ENCODE data around the gene TEX53. TPM values are rescaled to one million over a fixed set of nuclear protein-coding genes. Genes with fewer than 3 reads are reported as not detected.

The TEX53 gene
- total RNA-seq, 1 donor from 2014 or later, result not detected

GRCh38 chr9:114621975-114622609 lies 35.5 kb downstream of the TEX53 start:
- peaks cover 4% of the 10 kb centered on the region for H3K36me3 Mint-ChIP-seq (ENCODE audit: low read depth, unreplicated experiment)
- DNase-seq (ENCODE audit: low spot score), result no peak
- no peak overlapping the region for H3K27ac Mint-ChIP-seq (ENCODE audit: unreplicated experiment)
- no peak for TF ChIP-seq CTCF (IDR thresholded peaks at IDR 0.05; ENCODE audit: unreplicated experiment)
- no peaks in the 10 kb centered on the region for H3K27me3 Mint-ChIP-seq (ENCODE audit: unreplicated experiment)
- H3K4me3 Mint-ChIP-seq (ENCODE audit: unreplicated experiment), result no peak overlapping the region
- H3K4me1 Mint-ChIP-seq (ENCODE audit: unreplicated experiment), result no peaks in the 10 kb centered on the region
- peaks cover 4% of the 10 kb centered on the region for H3K9me3 Mint-ChIP-seq (ENCODE audit: unreplicated experiment)

GRCh38 chr9:114621561-114621960 lies 36.0 kb downstream of the TEX53 start:
- no peak overlapping the region for H3K4me3 Mint-ChIP-seq (ENCODE audit: unreplicated experiment)
- H3K4me1 Mint-ChIP-seq (ENCODE audit: unreplicated experiment), result no peaks in the 10 kb centered on the region
- DNase-seq (ENCODE audit: low spot score), result no peak
- H3K27me3 Mint-ChIP-seq (ENCODE audit: unreplicated experiment), result no peaks in the 10 kb centered on the region
- H3K9me3 Mint-ChIP-seq (ENCODE audit: unreplicated experiment), result peaks cover 4% of the 10 kb centered on the region
- no peak overlapping the region for H3K27ac Mint-ChIP-seq (ENCODE audit: unreplicated experiment)
- H3K36me3 Mint-ChIP-seq (ENCODE audit: low read depth, unreplicated experiment), result peaks cover 4% of the 10 kb centered on the region
- TF ChIP-seq CTCF (IDR thresholded peaks at IDR 0.05; ENCODE audit: unreplicated experiment), result no peak

GRCh38 chr9:114619191-114619761 lies 38.3 kb downstream of the TEX53 start:
- no peak overlapping the region for H3K27ac Mint-ChIP-seq (ENCODE audit: unreplicated experiment)
- peaks cover 4% of the 10 kb centered on the region for H3K9me3 Mint-ChIP-seq (ENCODE audit: unreplicated experiment)
- no peaks in the 10 kb centered on the region for H3K27me3 Mint-ChIP-seq (ENCODE audit: unreplicated experiment)
- H3K36me3 Mint-ChIP-seq (ENCODE audit: low read depth, unreplicated experiment), result peaks cover 4% of the 10 kb centered on the region
- no peak for TF ChIP-seq CTCF (IDR thresholded peaks at IDR 0.05; ENCODE audit: unreplicated experiment)
- no peak overlapping the region for H3K4me3 Mint-ChIP-seq (ENCODE audit: unreplicated experiment)
- no peaks in the 10 kb centered on the region for H3K4me1 Mint-ChIP-seq (ENCODE audit: unreplicated experiment)
- DNase-seq (ENCODE audit: low spot score), result no peak

GRCh38 chr9:114616684-114617520 lies 40.7 kb downstream of the TEX53 start:
- DNase-seq (ENCODE audit: low spot score), result no peak
- no peaks in the 10 kb centered on the region for H3K27me3 Mint-ChIP-seq (ENCODE audit: unreplicated experiment)
- peaks cover 10% of the 10 kb centered on the region for H3K4me1 Mint-ChIP-seq (ENCODE audit: unreplicated experiment)
- H3K27ac Mint-ChIP-seq (ENCODE audit: unreplicated experiment), result no peak overlapping the region
- H3K4me3 Mint-ChIP-seq (ENCODE audit: unreplicated experiment), result no peak overlapping the region
- TF ChIP-seq CTCF (IDR thresholded peaks at IDR 0.05; ENCODE audit: unreplicated experiment), result no peak
- peaks cover 2% of the 10 kb centered on the region for H3K9me3 Mint-ChIP-seq (ENCODE audit: unreplicated experiment)
- H3K36me3 Mint-ChIP-seq (ENCODE audit: low read depth, unreplicated experiment), result no peaks in the 10 kb centered on the region

GRCh38 chr9:114614373-114614772 lies 43.2 kb downstream of the TEX53 start:
- Mint-ChIP-seq H3K9me3 (ENCODE audit: unreplicated experiment) (no peaks in the 10 kb centered on the region), H3K36me3 (ENCODE audit: low read depth, unreplicated experiment) (no peaks in the 10 kb centered on the region), H3K4me1 (ENCODE audit: unreplicated experiment) (peaks cover 11% of the 10 kb centered on the region), H3K27me3 (ENCODE audit: unreplicated experiment) (peaks cover 7% of the 10 kb centered on the region), H3K27ac (ENCODE audit: unreplicated experiment) (no peak overlapping the region), H3K4me3 (ENCODE audit: unreplicated experiment) (no peak overlapping the region)
- no peak for TF ChIP-seq CTCF (IDR thresholded peaks at IDR 0.05; ENCODE audit: unreplicated experiment)
- no peak for DNase-seq (ENCODE audit: low spot score)
